OCI-LY3 (cell line): ENCODE results near the gene TUBB8B.
"Not testable (repeated sequence)": the region's sequence is repeated elsewhere in the genome, so short reads cannot be mapped to it uniquely, and the experiment has no call there.

Experiments
- CTCF ChIP-seq: fragments of 200-600, 300-600 bp; sonication (generic); IDR thresholded peaks from 2 replicates; pipeline ENCODE4 v1.5.1; 2014; ENCODE audit warnings: antibody characterized with exemption, low read length, low read depth
- EZH2phosphoT487 ChIP-seq: fragments of 200-600 bp; shearing (Covaris generic); IDR thresholded peaks from 2 replicates; pipeline ENCODE4 v1.6.1; 2018; ENCODE audit warnings: antibody characterized with exemption, mixed run types, low read depth

GRCh38 chr18:89124-89523 lies 39.7 kb upstream of the TUBB8B start:
- not testable (repeated sequence) for TF ChIP-seq CTCF, EZH2phosphoT487
